Stimulated activated effector memory CD8-positive, alpha-beta T cell treated with anti-CD3 and anti-CD28 coated beads, Interleukin-12 subunit alpha, Interleukin-12 subunit beta, amount 100 ng/mL, for 72 hours (primary cell): ENCODE measurements around the gene ATP8B2.
"Not testable (repeated sequence)": the region's sequence is repeated elsewhere in the genome, so short reads cannot be mapped to it uniquely, and the experiment has no call there.

ENCODE experiments used
- ATAC-seq: fragments of 150-1000 bp; cut with Tn5 transposase; 2 replicates; pipeline ENCODE4 v1.10.0; 2021
- DNase-seq, 2 donors: peaks; one replicate each; pipeline ENCODE4 v3.0.0; 2021 to 2022; ENCODE audit warnings: low spot score in 2 of 2
- H3K27ac Mint-ChIP-seq: one replicate; pipeline ENCODE4 v1.8.0; 2022; ENCODE audit warnings: mild to moderate bottlenecking, mixed read lengths
- H3K36me3 Mint-ChIP-seq: one replicate; pipeline ENCODE4 v1.8.0; 2022; ENCODE audit warnings: mild to moderate bottlenecking, mixed read lengths
- H3K4me1 Mint-ChIP-seq: one replicate; pipeline ENCODE4 v1.8.0; 2022; ENCODE audit warnings: mixed read lengths
- H3K4me3 Mint-ChIP-seq: one replicate; pipeline ENCODE4 v1.8.0; 2022; ENCODE audit warnings: mild to moderate bottlenecking, mixed read lengths
- H3K9me3 Mint-ChIP-seq: one replicate; pipeline ENCODE4 v1.8.0; 2022; ENCODE audit warnings: mixed read lengths

ATP8B2 gene, protein sequence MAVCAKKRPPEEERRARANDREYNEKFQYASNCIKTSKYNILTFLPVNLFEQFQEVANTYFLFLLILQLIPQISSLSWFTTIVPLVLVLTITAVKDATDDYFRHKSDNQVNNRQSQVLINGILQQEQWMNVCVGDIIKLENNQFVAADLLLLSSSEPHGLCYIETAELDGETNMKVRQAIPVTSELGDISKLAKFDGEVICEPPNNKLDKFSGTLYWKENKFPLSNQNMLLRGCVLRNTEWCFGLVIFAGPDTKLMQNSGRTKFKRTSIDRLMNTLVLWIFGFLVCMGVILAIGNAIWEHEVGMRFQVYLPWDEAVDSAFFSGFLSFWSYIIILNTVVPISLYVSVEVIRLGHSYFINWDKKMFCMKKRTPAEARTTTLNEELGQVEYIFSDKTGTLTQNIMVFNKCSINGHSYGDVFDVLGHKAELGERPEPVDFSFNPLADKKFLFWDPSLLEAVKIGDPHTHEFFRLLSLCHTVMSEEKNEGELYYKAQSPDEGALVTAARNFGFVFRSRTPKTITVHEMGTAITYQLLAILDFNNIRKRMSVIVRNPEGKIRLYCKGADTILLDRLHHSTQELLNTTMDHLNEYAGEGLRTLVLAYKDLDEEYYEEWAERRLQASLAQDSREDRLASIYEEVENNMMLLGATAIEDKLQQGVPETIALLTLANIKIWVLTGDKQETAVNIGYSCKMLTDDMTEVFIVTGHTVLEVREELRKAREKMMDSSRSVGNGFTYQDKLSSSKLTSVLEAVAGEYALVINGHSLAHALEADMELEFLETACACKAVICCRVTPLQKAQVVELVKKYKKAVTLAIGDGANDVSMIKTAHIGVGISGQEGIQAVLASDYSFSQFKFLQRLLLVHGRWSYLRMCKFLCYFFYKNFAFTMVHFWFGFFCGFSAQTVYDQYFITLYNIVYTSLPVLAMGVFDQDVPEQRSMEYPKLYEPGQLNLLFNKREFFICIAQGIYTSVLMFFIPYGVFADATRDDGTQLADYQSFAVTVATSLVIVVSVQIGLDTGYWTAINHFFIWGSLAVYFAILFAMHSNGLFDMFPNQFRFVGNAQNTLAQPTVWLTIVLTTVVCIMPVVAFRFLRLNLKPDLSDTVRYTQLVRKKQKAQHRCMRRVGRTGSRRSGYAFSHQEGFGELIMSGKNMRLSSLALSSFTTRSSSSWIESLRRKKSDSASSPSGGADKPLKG

DNA sequence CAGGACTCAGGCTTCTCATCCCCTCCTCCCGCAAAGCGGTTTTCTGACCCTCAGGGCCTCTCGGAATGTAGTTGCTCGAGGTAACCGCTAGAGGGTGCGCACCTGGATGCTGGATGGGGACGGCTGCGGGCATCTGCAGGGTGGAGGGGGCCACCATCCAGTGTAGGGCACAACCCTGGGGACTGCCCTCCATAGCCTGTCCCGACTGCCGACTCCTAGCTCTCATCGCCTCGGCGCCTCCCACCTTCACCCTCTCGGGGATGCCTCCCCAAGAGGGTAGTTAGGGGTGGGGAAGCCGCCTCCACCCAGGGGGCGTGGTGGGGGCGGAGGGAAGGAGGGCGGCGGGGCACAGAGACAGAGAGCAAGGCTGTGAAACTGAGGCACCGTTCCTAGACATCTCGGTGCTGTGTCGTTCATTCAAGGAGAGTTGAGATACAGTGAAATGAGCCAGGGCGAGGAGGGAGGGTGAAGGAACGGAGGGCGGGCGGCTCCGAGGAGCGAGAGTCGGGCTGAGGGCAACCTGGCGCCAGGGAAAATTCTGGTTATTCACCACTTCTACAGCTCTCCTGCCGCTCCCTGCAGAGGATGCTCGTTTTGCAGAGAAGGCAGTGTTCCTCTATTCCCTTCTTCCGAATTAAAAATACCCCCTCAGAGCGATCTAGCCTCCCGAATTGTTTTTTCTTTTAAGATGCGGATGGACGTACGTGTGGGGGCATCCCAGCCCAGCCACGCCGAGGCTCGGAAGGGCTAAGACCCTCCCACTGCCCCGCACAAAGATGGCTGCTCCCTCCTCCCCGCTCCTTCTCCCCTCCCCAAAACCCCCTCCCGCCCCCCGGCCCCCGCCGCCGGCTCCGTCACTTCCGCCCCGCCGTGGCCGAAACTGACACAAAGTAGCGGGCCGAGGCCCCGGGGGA is at the start of gene ATP8B2:
ATP8B2 (plus strand) TSS at position 857 of the 914 bp plus-strand sequence. CDS start 2,617 bp downstream, outside the sequence.
- Mint-ChIP-seq H3K4me3 (peak within 1 kb of the TSS; percentile 91), H3K4me1 (peaks cover 47% of the 10 kb centered on the region), H3K9me3 (no peaks in the 10 kb centered on the region), H3K27ac (peak within 1 kb of the TSS; percentile 91), H3K36me3 (peaks cover 10% of the 10 kb centered on the region)
- ATAC-seq: peak; percentile 77
- DNase-seq: peak; percentile 80 to 94

DNA sequence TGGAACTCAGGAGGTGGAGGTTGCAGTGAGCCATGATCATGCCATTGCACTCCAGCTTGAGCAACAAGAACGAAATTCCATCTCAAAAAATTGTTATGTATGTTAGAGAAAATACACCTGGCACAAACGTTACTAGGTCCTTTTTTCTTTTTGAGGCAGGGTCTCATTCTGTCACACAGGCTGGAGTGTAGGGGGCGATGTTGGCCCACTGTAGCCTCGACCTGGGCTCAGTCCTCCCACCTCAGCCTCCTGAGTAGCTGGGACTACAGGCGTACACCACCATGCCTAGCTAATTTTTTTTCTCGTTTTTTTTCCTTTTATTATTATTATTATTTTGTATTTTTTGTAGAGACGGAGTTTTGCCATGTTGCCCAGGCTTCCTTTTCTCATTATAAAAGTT is 48.5 kb upstream of the ATP8B2 start:
- Mint-ChIP-seq H3K27ac (no peak overlapping the region), H3K4me3 (no peak overlapping the region), H3K4me1 (peaks cover 20% of the 10 kb centered on the region), H3K36me3 (peaks cover 47% of the 10 kb centered on the region), H3K9me3 (no peaks in the 10 kb centered on the region)
- no peak for ATAC-seq
- DNase-seq: no peak

DNA sequence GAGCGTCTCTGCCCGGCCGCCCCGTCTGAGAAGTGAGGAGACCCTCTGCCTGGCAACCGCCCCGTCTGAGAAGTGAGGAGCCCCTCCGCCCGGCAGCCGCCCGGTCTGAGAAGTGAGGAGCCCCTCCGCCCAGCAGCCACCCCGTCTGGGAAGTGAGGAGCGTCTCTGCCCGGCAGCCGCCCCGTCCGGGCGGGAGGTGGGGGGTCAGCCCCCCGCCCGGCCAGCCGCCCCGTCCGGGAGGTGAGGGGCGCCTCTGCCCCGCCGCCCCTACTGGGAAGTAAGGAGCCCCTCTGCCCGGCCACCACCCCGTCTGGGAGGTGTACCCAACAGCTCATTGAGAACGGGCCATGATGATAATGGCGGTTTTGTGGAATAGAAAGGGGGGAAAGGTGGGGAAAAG is 37.7 kb upstream of the ATP8B2 start:
- not testable (repeated sequence) for H3K36me3 Mint-ChIP-seq, H3K9me3 Mint-ChIP-seq

GRCh38 chr1:154288661-154289060 is 36.7 kb upstream of the ATP8B2 start:
- H3K4me3 Mint-ChIP-seq: no peak overlapping the region
- DNase-seq (no peak), ATAC-seq (peak; percentile 21)
- no peak overlapping the region for H3K27ac Mint-ChIP-seq
- no peaks in the 10 kb centered on the region for H3K36me3 Mint-ChIP-seq
- no peaks in the 10 kb centered on the region for H3K9me3 Mint-ChIP-seq
- H3K4me1 Mint-ChIP-seq: no peaks in the 10 kb centered on the region

More for the DNA sequence above, 37.7 kb upstream of the ATP8B2 start:
- DNase-seq, H3K4me3 Mint-ChIP-seq, H3K27ac Mint-ChIP-seq, H3K4me1 Mint-ChIP-seq, ATAC-seq: not testable (repeated sequence)

DNA sequence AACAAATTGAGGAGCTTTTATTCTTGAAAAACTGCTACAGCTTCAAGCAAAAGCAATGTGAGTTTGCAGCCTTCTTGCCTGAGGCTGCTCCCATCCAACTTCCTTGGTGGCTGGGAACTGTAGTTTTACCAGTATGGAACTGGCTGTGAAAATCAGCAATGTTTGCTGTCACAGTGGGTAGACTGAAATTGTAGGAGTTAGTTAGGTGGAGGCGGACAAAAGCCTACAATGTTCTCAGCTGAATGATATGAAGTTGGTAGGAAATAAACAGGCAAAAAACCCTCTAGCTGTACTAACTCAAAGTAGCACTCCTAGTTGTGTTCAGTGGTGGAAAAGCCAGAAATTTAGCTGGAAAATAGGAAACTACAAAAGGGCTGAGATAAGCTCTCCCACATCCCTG is 34.4 kb upstream of the ATP8B2 start:
- Mint-ChIP-seq H3K36me3 (no peaks in the 10 kb centered on the region), H3K4me1 (no peaks in the 10 kb centered on the region), H3K4me3 (no peak overlapping the region), H3K9me3 (peaks cover 6% of the 10 kb centered on the region), H3K27ac (no peak overlapping the region)
- ATAC-seq (no peak), DNase-seq (no peak)

DNA sequence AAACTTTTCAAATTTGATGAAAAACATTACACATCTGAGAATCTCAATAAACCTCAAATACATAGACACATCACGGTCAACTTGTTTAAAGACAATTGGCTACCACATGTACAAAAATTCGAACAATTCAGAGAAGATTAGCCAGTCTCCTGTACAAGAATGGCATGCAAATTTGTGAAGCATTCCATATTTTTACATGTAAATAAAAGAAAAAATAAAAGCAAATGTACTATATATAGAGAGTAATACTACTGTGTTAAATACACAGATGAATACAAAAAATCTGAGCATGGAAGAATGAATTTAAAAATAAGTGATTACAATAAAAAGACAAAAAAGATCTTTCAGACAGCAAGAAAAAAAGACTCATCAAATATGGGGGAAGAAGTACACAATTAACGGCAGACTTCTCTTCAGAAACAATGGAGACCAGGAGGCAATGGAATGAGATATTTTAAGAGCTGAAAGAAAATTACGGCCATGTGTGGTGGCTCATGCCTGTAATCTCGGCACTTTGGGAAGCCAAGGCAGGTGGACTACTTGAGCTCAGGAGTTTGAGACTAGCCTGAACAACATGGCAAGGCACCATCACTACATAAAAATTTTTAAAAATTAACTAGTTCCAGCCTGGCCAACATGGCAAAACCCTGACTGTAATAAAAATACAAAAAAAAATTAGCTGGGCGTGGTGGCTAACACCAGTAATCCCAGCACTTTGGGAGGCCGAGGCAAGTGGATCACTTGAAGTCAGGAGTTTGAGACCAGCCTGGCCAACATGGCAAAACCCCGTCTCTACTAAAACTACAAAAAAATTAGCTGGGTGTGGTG is 29.7 kb upstream of the ATP8B2 start:
- DNase-seq: no peak
- Mint-ChIP-seq H3K27ac (no peak overlapping the region), H3K4me3 (no peak overlapping the region), H3K9me3 (peaks cover 6% of the 10 kb centered on the region), H3K4me1 (no peaks in the 10 kb centered on the region), H3K36me3 (no peaks in the 10 kb centered on the region)
- no peak for ATAC-seq

- peaks cover 16% of the 10 kb centered on the region for H3K4me1 Mint-ChIP-seq
- no peak overlapping the region for H3K4me3 Mint-ChIP-seq
- H3K27ac Mint-ChIP-seq: no peak overlapping the region
- no peaks in the 10 kb centered on the region for H3K36me3 Mint-ChIP-seq
- DNase-seq: no peak
- no peaks in the 10 kb centered on the region for H3K9me3 Mint-ChIP-seq
- no peak for ATAC-seq
These were observed 23.7 kb upstream of the ATP8B2 start for GRCh38 chr1:154301582-154301981.

DNA sequence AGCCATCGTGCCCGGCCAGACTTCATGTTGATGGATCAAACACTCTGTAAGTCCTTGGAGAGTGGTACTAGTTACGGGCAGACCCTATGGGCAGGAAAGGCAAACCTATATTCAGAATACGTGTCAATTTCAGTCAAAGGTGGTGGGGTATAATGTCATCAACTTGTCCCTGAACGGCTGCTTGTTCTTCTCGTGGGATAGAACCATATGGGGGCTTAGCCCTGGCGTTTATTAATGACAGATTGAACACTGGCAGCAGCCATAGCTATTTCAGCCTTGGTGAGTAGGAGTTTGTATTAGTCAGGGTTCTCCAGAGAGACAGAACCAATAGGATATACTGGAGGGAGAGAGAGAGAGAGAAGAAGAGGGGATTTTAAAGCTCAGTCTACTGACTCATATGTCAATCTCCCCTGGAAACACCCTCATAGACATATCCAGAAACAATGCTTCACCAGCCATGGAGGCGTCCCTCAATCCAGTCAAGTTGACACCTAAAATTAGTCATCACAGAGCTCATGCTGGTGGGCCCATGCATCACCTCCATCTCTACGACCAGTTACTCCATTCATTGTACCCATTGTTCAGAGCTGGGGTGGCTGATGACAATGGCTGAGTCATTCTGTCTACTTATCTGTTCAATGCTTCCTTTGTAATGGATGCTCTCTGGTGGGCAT is 20.5 kb upstream of the ATP8B2 start:
- ATAC-seq: peak; percentile 97
- no peaks in the 10 kb centered on the region for H3K9me3 Mint-ChIP-seq
- peak overlapping the region; percentile 70 for H3K27ac Mint-ChIP-seq
- no peaks in the 10 kb centered on the region for H3K36me3 Mint-ChIP-seq
- no peak overlapping the region for H3K4me3 Mint-ChIP-seq
- peak in 1 of 2 donors; percentile 72 for DNase-seq
- H3K4me1 Mint-ChIP-seq: peaks cover 28% of the 10 kb centered on the region

- Mint-ChIP-seq H3K36me3 (no peaks in the 10 kb centered on the region), H3K4me1 (peaks cover 28% of the 10 kb centered on the region), H3K4me3 (no peak overlapping the region), H3K9me3 (no peaks in the 10 kb centered on the region), H3K27ac (no peak overlapping the region)
- ATAC-seq: no peak
- DNase-seq: no peak
These were observed 19.2 kb upstream of the ATP8B2 start for GRCh38 chr1:154306151-154306550.

- peaks cover 28% of the 10 kb centered on the region for H3K4me1 Mint-ChIP-seq
- H3K9me3 Mint-ChIP-seq, H3K36me3 Mint-ChIP-seq, H3K27ac Mint-ChIP-seq, H3K4me3 Mint-ChIP-seq: not testable (repeated sequence)
- ATAC-seq: peak; percentile 9
- DNase-seq: peak in 1 of 2 donors; percentile 60
These were observed 17.6 kb upstream of the ATP8B2 start for GRCh38 chr1:154307670-154308270.

- H3K4me3 Mint-ChIP-seq, DNase-seq, H3K36me3 Mint-ChIP-seq, H3K9me3 Mint-ChIP-seq, ATAC-seq: not testable (repeated sequence)
- H3K4me1 Mint-ChIP-seq: peaks cover 28% of the 10 kb centered on the region
- peak overlapping the region; percentile 14 for H3K27ac Mint-ChIP-seq
These were observed 16.2 kb upstream of the ATP8B2 start for GRCh38 chr1:154309136-154309535.

DNA sequence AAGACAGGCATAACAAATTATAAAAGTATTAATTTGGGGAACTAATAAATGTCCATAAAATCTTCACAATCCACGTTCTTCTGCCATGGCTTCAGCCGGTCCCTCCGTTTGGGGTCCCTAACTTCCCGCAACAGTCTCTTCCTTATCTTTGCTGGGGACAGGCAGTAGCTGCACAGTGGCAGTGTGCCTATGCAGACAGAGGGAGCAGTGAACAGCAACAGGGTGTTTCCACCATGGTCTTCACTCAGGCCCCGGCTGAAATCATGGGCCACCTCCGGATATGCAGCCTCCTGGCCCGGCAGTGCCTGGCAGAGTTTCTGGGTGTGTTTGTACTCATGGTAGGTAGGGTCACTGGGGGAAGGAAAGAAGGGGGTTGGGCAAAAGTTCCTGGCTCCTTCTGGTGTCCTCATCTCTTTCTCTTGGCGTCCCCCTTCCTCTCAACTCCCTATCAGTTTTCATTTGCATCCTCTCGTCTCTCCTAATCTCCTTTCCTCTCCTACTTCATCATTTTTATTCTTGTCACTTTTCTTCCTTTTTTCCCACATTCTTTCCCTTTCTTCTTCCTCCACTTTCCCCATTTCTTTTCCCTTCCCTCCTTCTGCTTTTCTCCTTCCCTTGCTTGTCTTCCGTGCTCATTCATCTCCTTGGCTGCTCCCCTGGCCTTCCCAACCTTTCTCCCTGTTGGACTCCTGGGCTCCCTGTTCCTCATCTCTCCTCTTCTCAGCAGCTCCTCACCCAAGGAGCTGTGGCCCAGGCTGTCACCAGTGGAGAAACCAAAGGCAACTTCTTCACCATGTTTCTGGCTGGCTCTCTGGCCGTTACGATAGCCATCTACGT is 12.9 kb upstream of the ATP8B2 start:
- not testable (repeated sequence) for H3K36me3 Mint-ChIP-seq
- H3K4me1 Mint-ChIP-seq: peaks cover 11% of the 10 kb centered on the region
- peak overlapping the region; percentile 7 for H3K27ac Mint-ChIP-seq

More for the DNA sequence above, 12.9 kb upstream of the ATP8B2 start:
- H3K4me3 Mint-ChIP-seq, H3K9me3 Mint-ChIP-seq, DNase-seq, ATAC-seq: not testable (repeated sequence)
